KOPT-K1 (cell line): Measurements from ENCODE around the gene UBAC2.

ENCODE experiments used
- H3K27ac ChIP-seq: fragments of 200-600 bp; sonication (generic); 2 replicates; pipeline ENCODE4 v1.5.1; 2016; ENCODE audit warnings: antibody characterized with exemption, mild to moderate bottlenecking, low read depth, low read length; ENCODE audit not compliant: poor library complexity, severe bottlenecking
- H3K36me3 ChIP-seq: fragments of 200-600 bp; sonication (generic); 2 replicates; pipeline ENCODE4 v1.5.1; 2017; ENCODE audit warnings: antibody characterized with exemption, mild to moderate bottlenecking, low read length, moderate library complexity; ENCODE audit not compliant: insufficient read depth
- H3K9me3 ChIP-seq: fragments of 200-600 bp; sonication (generic); 2 replicates; pipeline ENCODE4 v1.5.1; 2017; ENCODE audit warnings: antibody characterized with exemption, low read length, mild to moderate bottlenecking; ENCODE audit not compliant: insufficient read depth, poor library complexity, severe bottlenecking

The UBAC2 gene

DNA sequence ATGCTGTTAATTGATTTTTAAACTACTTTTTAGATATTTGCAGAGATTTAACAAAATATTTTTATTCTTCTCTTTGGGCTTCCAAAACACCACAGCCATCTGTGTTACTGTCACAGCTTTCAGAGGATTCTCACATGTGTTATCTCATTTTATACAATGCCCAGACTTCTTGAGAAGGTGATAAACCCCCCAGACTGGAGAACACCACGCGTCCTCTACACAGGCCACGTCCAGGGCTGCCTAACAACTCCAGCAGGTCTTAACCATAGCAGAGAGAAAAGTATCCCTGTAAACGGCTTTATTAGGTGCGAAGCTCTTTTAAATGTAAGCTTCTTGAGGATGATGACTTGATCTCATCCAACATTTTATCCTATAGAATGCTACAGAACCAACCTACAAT, 104.5 kb downstream of the UBAC2 start:
- no peaks in the 10 kb centered on the region for H3K9me3 ChIP-seq
- H3K27ac ChIP-seq, result no peak overlapping the region
- H3K36me3 ChIP-seq, result peaks cover 20% of the 10 kb centered on the region

- H3K9me3 ChIP-seq, result no peaks in the 10 kb centered on the region
- H3K36me3 ChIP-seq, result peaks cover 20% of the 10 kb centered on the region
- H3K27ac ChIP-seq, result no peak overlapping the region
Observed at GRCh38 chr13:99305566-99305965, 104.9 kb downstream of the UBAC2 start.

- Histone ChIP-seq H3K36me3 (peaks cover 28% of the 10 kb centered on the region), H3K27ac (no peak within 1 kb of the TSS), H3K9me3 (no peaks in the 10 kb centered on the region)
Observed at GRCh38 chr13:99307247-99307646, 106.6 kb downstream of the UBAC2 start, which contains the start of gene GPR183. TSS of gene GPR183 (minus strand) at chr13:99307399. CDS start at chr13:99296145, 11,254 bp downstream.

DNA sequence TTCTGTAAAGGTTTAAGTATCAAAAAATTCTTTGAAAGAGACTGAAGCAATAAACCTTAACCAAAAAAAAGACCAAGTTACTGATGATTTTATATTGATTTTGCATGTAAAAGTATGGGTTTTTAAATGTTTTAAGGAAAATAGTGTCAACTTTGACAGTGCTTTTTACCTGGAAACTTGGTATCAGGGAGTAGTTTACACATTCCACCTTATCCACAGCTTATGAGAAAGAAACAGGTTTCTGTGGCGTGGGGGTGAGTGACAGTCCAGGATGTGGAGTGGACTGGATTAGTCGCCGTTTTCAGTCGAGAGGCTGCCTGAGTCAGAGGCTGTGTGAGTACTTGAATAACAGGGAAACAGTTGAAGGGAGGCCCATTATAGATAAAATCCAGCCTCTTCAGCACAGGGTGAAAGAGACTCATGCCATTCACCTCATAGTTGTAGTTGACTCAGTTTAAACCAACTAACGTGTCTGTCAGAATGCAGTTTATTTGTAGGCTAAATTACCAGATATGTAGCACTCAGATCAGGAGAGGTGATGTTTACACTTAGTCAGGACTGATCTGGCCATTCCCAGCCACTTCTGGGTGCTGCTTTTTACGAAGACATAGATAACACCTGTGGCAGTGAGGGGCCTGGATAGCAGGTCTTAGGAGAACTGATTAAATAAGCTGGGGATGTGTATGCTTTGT, 107.1 kb downstream of the UBAC2 start:
- no peak overlapping the region for H3K27ac ChIP-seq
- peaks cover 26% of the 10 kb centered on the region for H3K36me3 ChIP-seq
- no peaks in the 10 kb centered on the region for H3K9me3 ChIP-seq

GRCh38 chr13:99308471-99309087, 107.9 kb downstream of the UBAC2 start:
- H3K9me3 ChIP-seq, result no peaks in the 10 kb centered on the region
- H3K36me3 ChIP-seq, result peaks cover 26% of the 10 kb centered on the region
- H3K27ac ChIP-seq, result no peak overlapping the region

GRCh38 chr13:99310382-99311031, 109.9 kb downstream of the UBAC2 start:
- no peaks in the 10 kb centered on the region for H3K9me3 ChIP-seq
- peaks cover 34% of the 10 kb centered on the region for H3K36me3 ChIP-seq
- H3K27ac ChIP-seq, result no peak overlapping the region

DNA sequence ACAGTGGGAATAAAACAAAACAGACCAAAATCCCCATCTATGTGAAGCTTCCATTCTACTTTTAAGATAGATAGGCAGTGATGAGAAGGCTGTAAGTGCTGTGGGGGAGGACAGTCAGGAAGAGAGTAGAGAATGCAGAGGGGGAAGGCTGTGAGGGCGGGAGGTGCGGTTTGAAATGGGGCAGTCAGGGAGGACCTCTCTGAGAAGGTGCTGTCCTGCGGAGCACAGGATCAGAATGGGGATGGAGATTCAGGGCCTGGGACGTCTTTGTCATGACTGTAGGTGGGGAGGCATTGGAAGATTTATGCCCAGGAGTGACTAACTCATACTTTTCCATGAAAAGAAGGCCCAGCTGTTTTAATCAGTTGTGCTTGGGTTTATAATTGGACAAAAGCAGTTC, 110.5 kb downstream of the UBAC2 start:
- peaks cover 35% of the 10 kb centered on the region for H3K36me3 ChIP-seq
- H3K9me3 ChIP-seq, result no peaks in the 10 kb centered on the region
- no peak overlapping the region for H3K27ac ChIP-seq

DNA sequence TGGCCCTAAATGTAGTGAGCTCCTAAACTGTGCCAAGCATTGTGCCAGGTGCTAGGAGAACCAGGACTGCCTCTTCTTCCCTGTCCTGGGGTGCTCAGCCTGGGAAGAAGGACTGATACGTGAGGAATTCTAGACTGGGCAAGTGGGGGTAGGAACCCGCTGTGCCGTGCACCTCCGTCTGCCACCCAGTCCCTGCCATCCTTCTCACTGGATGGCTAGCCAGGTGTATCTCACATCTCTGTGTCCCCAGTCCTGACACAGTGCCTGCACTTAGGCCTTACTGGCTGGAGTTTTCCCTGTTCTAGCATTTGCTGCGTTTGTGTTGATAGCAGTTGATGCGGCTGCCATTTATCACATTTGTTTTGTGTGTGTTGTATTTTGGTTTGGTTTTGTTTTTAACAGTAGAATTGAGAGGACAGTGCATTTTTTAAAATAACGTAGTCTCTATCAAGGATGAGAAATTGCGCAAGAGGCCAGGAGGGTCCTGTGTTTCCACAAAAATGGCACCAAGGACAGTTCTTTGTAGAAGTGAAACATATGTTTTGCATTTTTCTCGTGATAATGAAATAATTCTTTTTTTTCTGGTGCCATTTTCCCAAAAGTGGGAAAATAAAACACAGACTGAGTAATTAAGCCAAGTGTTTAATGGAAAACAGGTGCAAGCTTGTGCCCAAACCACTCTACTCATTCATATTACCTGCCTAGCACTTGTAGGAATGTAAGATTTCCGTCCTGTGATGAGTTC, 111.3 kb downstream of the UBAC2 start:
- peaks cover 42% of the 10 kb centered on the region for H3K36me3 ChIP-seq
- no peak overlapping the region for H3K27ac ChIP-seq
- H3K9me3 ChIP-seq, result no peaks in the 10 kb centered on the region

- Histone ChIP-seq H3K27ac (no peak overlapping the region), H3K9me3 (no peaks in the 10 kb centered on the region), H3K36me3 (peaks cover 42% of the 10 kb centered on the region)
Observed at GRCh38 chr13:99312493-99312883, 111.8 kb downstream of the UBAC2 start.

- H3K27ac ChIP-seq, result no peak overlapping the region
- H3K9me3 ChIP-seq, result no peaks in the 10 kb centered on the region
- peaks cover 32% of the 10 kb centered on the region for H3K36me3 ChIP-seq
Observed at GRCh38 chr13:99313501-99313900, 112.8 kb downstream of the UBAC2 start.

- no peaks in the 10 kb centered on the region for H3K9me3 ChIP-seq
- H3K36me3 ChIP-seq, result peaks cover 30% of the 10 kb centered on the region
- no peak overlapping the region for H3K27ac ChIP-seq
Observed at GRCh38 chr13:99313941-99314340, 113.3 kb downstream of the UBAC2 start.

GRCh38 chr13:99314640-99315176, 114.1 kb downstream of the UBAC2 start:
- peaks cover 35% of the 10 kb centered on the region for H3K36me3 ChIP-seq
- H3K27ac ChIP-seq, result no peak overlapping the region
- no peaks in the 10 kb centered on the region for H3K9me3 ChIP-seq

DNA sequence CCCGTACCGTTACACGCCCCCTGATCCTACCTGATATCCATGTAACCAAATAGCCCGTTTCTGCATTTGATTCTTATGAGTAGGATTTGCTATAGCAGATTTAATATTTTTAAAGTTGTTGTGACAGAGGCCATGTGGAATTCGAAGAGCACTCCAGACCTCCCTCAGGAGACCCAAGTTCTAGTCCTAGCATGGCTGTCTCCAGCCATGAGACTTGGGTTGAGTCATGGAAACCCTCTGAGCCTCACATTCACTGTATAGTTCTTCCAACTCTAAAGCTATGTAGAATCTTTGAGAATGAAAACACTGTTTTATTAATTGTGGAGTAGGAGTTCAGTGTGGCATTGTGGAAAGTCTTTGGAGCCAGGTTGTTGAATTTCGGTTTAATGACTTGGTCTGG, 114.5 kb downstream of the UBAC2 start:
- H3K27ac ChIP-seq, result no peak overlapping the region
- H3K36me3 ChIP-seq, result peaks cover 36% of the 10 kb centered on the region
- no peaks in the 10 kb centered on the region for H3K9me3 ChIP-seq

- no peak overlapping the region for H3K27ac ChIP-seq
Observed at GRCh38 chr13:99316224-99316623, 115.6 kb downstream of the UBAC2 start.

More at GRCh38 chr13:99316224-99316623, 115.6 kb downstream of the UBAC2 start:
- Histone ChIP-seq H3K9me3 (no peaks in the 10 kb centered on the region), H3K36me3 (peaks cover 42% of the 10 kb centered on the region)
